Mucosa of descending colon (tissue), 3 donors: Measurements from ENCODE around the gene C5orf22. TPM values are rescaled to one million over a fixed set of nuclear protein-coding genes. Genes with fewer than 3 reads are reported as not detected.
"Not testable (repeated sequence)": the region's sequence is repeated elsewhere in the genome, so short reads cannot be mapped to it uniquely, and the experiment has no call there.

Experiments used
- ATAC-seq: fragments of 200-7000 bp; cut with Tn5 transposase; one replicate; pipeline ENCODE4 v1.9.1; 2020; ENCODE audit warnings: mild to moderate bottlenecking, moderate library complexity
- DNase-seq, 3 donors: peaks; one replicate each; pipeline ENCODE4 v3.0.0-alpha.2; 2020
- H3K36me3 ChIP-seq: fragments of 200-600 bp; one replicate; pipeline ENCODE4 v1.8.0; 2021; ENCODE audit warnings: low read depth, mild to moderate bottlenecking
- H3K4me1 ChIP-seq: fragments of 200-600 bp; one replicate; pipeline ENCODE4 v1.8.0; 2021; ENCODE audit warnings: low read depth, mild to moderate bottlenecking
- H3K4me3 ChIP-seq: fragments of 200-600 bp; one replicate; pipeline ENCODE4 v1.8.0; 2021; ENCODE audit warnings: mild to moderate bottlenecking
- H3K9me3 ChIP-seq: fragments of 200-600 bp; one replicate; pipeline ENCODE4 v1.8.0; 2021; ENCODE audit warnings: mild to moderate bottlenecking
- intact Hi-C, 2 donors: fragments of 100-400 bp; cut with DNase I in 1 of 2; cut with micrococcal nuclease in 1 of 2; formaldehyde crosslinking; loops; one replicate each; pipeline versions ENCODE4 v1.11.0 to v1.11.1; 2022; cut with DNase I, micrococcal nuclease
- total RNA-seq, 3 donors: library from RNA; stranded (reverse); fragmentation: NEBNext Ultra II Directional in 2 of 3; extraction: Animal tissue kit (Norgen Biotek cat#: 25700) in 2 of 3; gene quantifications; one replicate each; pipeline versions ENCODE4 v1.2.1 to v1.2.4, GENCODE V29; 2021 to 2023
- TF ChIP-seq, protein P1 (sequence below): fragments of 200-600 bp; IDR thresholded peaks from one replicate; pipeline ENCODE4 v1.8.0; 2022; ENCODE audit warnings: antibody characterized with exemption, mild to moderate bottlenecking
- donor health status: DM: no; HTN: no; CAD: no; lungs with moderate emphysema.
- donor health status: DM: no; HTN: no; CAD: no.
- donor health status: DM: no; HTN: yes; CAD: no.

Gene C5orf22
- total RNA-seq, 3 donors from 2014 or later, result 24.0 to 26.7 (median 24.6) TPM

DNA sequence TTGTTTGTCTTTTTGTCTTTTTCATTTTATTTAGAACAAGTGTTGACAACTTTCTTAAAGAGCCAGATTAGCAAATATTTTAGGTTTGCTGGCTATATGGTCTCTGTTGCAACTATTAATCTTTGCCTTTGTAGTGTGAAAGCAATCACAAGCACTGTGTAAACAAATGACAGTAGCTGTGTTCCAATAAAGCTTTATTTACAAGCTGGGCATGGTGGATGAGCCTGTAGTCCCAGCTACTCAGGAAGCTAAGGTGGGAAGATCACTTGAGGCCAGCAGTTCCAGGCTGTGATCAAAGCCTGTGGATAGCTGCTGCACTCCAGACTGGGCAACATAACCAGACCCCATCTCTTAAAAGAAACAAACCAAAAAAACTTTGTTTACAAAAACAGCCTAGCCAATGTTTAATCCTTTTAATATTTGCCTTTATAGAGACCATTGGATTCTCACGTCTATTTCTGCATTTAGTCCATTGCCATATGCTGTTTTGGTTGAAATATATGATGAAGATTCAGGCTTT lies 2.5 kb downstream of the C5orf22 start:
- no peak overlapping the region for H3K4me3 ChIP-seq
- H3K4me1 ChIP-seq, result peaks cover 18% of the 10 kb centered on the region
- no peaks in the 10 kb centered on the region for H3K9me3 ChIP-seq
- no peak for ATAC-seq
- DNase-seq, result no peak
- intact Hi-C loops, result no loop called here
- no peaks in the 10 kb centered on the region for H3K36me3 ChIP-seq
- TF ChIP-seq, protein P1, sequence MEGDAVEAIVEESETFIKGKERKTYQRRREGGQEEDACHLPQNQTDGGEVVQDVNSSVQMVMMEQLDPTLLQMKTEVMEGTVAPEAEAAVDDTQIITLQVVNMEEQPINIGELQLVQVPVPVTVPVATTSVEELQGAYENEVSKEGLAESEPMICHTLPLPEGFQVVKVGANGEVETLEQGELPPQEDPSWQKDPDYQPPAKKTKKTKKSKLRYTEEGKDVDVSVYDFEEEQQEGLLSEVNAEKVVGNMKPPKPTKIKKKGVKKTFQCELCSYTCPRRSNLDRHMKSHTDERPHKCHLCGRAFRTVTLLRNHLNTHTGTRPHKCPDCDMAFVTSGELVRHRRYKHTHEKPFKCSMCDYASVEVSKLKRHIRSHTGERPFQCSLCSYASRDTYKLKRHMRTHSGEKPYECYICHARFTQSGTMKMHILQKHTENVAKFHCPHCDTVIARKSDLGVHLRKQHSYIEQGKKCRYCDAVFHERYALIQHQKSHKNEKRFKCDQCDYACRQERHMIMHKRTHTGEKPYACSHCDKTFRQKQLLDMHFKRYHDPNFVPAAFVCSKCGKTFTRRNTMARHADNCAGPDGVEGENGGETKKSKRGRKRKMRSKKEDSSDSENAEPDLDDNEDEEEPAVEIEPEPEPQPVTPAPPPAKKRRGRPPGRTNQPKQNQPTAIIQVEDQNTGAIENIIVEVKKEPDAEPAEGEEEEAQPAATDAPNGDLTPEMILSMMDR, result no peak

DNA sequence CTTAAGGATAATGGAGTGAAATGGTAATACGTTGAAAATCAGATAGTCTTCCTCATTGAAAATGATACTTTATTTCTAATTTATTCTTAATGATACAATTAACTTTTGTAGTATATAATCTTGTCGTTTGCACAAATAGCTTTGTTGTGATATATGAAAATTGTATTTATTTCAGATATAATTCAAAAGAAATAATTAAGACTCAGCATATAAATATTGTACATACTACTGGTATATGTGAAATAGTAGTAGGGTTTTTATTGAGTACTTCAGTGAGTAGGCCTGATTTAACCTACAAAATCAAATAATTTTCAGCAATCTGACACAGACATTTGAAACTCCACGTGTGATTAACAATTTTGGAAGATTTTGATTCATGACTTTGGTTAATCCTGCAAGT lies 4.8 kb downstream of the C5orf22 start:
- H3K36me3 ChIP-seq, result no peaks in the 10 kb centered on the region

DNA sequence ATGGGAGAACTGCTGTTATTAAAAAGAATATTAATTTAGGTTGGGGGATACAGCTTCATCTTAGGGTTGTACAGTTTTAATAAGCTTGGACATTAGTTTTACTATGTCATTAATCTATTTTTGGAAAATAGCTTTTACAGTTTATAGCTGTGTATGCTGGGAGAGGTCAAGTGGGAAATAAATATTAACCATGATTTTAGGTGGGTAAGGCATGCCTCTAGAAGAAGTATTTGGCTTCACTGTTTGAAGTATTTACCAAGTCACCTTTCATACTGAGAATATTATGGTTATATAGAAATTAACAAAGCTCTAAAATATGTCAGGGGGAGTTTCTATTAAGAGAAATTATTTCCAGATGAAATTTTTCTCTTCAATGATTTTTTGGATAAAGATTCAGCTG lies 5.2 kb downstream of the C5orf22 start:
- intact Hi-C loops, result no loop called here
- Histone ChIP-seq H3K36me3 (no peaks in the 10 kb centered on the region), H3K9me3 (no peaks in the 10 kb centered on the region)

More for the DNA sequence above, 4.8 kb downstream of the C5orf22 start:
- DNase-seq (no peak), ATAC-seq (no peak)
- H3K4me3 ChIP-seq, result no peak overlapping the region
- H3K9me3 ChIP-seq, result no peaks in the 10 kb centered on the region
- H3K4me1 ChIP-seq, result peaks cover 11% of the 10 kb centered on the region
- intact Hi-C loops, result no loop called here
- TF ChIP-seq, protein P1, result no peak

DNA sequence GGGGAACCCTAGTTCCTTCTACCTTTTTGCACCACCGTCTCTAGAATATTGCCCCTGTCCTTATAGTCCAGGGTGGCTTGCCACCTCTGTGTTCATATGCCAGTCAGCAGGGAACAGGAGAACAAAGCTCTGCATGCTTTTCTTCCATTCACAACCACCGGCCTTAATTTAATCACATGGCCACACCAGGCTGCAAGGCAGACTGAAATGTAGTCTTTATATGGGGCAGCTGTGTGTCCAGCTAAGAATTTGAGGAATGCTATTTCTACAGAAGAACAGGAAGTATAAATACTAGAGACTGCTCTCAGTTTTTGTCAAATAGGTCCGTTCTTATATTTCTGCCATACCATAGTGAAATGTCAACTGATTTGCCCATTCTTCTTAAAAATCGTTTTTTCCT lies 5.8 kb downstream of the C5orf22 start:
- Histone ChIP-seq H3K4me1 (peaks cover 11% of the 10 kb centered on the region), H3K9me3 (no peaks in the 10 kb centered on the region), H3K4me3 (no peak overlapping the region), H3K36me3 (no peaks in the 10 kb centered on the region)
- intact Hi-C loops, result no loop called here
- DNase-seq, result no peak
- TF ChIP-seq, protein P1, result no peak
- no peak for ATAC-seq

More for the DNA sequence above, 5.2 kb downstream of the C5orf22 start:
- peaks cover 11% of the 10 kb centered on the region for H3K4me1 ChIP-seq
- DNase-seq, result no peak
- TF ChIP-seq, protein P1, result no peak
- no peak for ATAC-seq
- H3K4me3 ChIP-seq, result no peak overlapping the region

DNA sequence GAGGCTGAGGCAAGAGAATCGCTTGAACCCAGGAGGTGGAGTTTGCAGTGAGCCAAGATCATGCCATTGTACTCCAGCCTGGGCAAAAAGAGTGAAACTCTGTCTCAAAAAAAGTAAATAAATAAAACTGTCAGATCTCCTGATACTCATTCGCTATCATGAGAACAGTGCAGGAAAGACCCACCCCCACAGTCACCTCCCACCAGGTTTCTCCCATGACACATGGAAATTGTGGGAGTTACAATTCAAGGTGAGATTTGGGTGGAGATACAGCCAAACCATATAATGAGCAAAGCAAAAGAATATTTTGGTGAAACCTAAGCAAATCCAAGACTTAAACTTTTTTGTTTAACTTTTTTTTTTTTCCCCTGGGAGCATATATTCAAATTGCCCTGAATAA lies 17.0 kb downstream of the C5orf22 start:
- H3K4me3 ChIP-seq, H3K36me3 ChIP-seq, H3K4me1 ChIP-seq, intact Hi-C loops, ATAC-seq, DNase-seq, H3K9me3 ChIP-seq: not testable (repeated sequence)

DNA sequence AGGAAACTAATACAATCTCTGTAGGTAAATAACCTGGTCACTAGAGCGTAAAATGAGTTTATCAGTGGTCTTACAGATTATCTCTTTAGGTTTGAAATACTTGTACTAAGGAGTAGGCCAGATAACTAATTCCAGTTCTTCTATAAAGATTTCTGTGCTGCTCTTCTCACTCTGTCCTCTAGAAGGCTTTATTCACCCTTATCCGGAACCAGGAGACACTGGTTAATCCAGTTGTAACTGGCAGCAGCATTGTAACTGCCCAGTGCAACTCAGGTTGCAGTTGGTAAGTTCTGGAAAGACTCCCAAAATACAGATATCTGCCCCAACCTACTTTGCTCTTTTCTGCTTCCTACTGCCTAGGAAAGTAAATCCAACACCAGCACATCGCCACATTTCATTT lies 19.8 kb downstream of the C5orf22 start:
- no peaks in the 10 kb centered on the region for H3K4me1 ChIP-seq
- no peaks in the 10 kb centered on the region for H3K36me3 ChIP-seq
- intact Hi-C loops, result no loop called here
- no peaks in the 10 kb centered on the region for H3K9me3 ChIP-seq
- TF ChIP-seq, protein P1, result no peak
- ATAC-seq, result no peak
- no peak for DNase-seq
- H3K4me3 ChIP-seq, result no peak overlapping the region
